HepG2 (cell line): ENCODE measurements around the gene KIF3C. TPM values are rescaled to one million over a fixed set of nuclear protein-coding genes. Genes with fewer than 3 reads are reported as not detected.

Source experiments
- CEBPZ ChIP-seq: IDR thresholded peaks from 2 replicates; pipeline ENCODE4 v1.6.1; 2012; ENCODE audit warnings: low read length, improper control_type of control experiment
- FOXA1 ChIP-seq, 2 experiments: fragments of 450-650 bp in 1 of 2; sonication (generic) in 1 of 2; formaldehyde crosslinking in 1 of 2; IDR thresholded peaks; 2 replicates each; pipeline versions ENCODE4 v1.4.0 to v1.6.1; 2016 to 2020; ENCODE audit warnings: missing genetic modification reagents in 1 of 2
- HIC2 ChIP-seq: sonication (generic); formaldehyde crosslinking; IDR thresholded peaks from 2 replicates; pipeline ENCODE4 v1.9.0; 2022; ENCODE audit warnings: low read depth, missing genetic modification reagents
- HNRNPLL ChIP-seq: fragments of 200-400 bp; formaldehyde crosslinking; IDR thresholded peaks from 2 replicates; pipeline ENCODE4 v1.6.1; 2017; ENCODE audit warnings: mild to moderate bottlenecking, low read depth, low read length; ENCODE audit not compliant: poor library complexity, severe bottlenecking
- POLR2A ChIP-seq, 2 experiments: IDR thresholded peaks; 2 replicates each; pipeline ENCODE4 v1.6.1; 2011; ENCODE audit warnings: low read depth in 2 of 2, low read length in 2 of 2, mild to moderate bottlenecking in 1 of 2, moderate library complexity in 1 of 2; ENCODE audit not compliant: insufficient read depth in 1 of 2
- ZBTB20 ChIP-seq: sonication (generic); formaldehyde crosslinking; IDR thresholded peaks from 2 replicates; pipeline ENCODE4 v1.8.1; 2023; ENCODE audit warnings: missing genetic modification reagents, low read depth, mild to moderate bottlenecking, borderline replicate concordance
- ZFP1 ChIP-seq: IDR thresholded peaks from 2 replicates; pipeline ENCODE4 v1.6.1; 2016
- ZNF841 ChIP-seq: sonication (generic); formaldehyde crosslinking; IDR thresholded peaks from 2 replicates; pipeline ENCODE4 v1.8.1; 2023; ENCODE audit warnings: missing genetic modification reagents, borderline replicate concordance
- ZSCAN21 ChIP-seq: sonication (generic); formaldehyde crosslinking; IDR thresholded peaks from 2 replicates; pipeline ENCODE4 v1.8.0; 2022; ENCODE audit warnings: mild to moderate bottlenecking, missing genetic modification reagents, moderate library complexity, borderline replicate concordance
- polyA plus RNA-seq, 8 experiments: library from polyadenylated mRNA; depleted of rRNA in 3 of 8; stranded (reverse) in 7 of 8; unstranded in 1 of 8; fragments of >200 nt; fragmentation: Illumina TruSeq in 4 of 8; extraction: Trizol in 4 of 8; gene quantifications; 2 replicates each; pipeline versions ENCODE4 v1.2.1 to v1.2.3, GENCODE V29; 2011 to 2016; ENCODE audit warnings: low read depth in 4 of 8, missing spikeins in 1 of 8, mixed read lengths in 1 of 8; ENCODE audit not compliant: insufficient read depth in 1 of 8
- total RNA-seq, 5 experiments: library from RNA; depleted of rRNA; stranded (reverse); fragments of >200 nt; fragmentation: Illumina TruSeq; extraction: Trizol; gene quantifications; 2 replicates each; pipeline ENCODE4 v1.2.3, GENCODE V29; 2016; ENCODE audit warnings: low read depth in 1 of 5
- TF ChIP-seq, protein P1 (sequence below): sonication (generic); formaldehyde crosslinking; IDR thresholded peaks from 2 replicates; pipeline ENCODE4 v1.5.1; 2020; ENCODE audit warnings: mild to moderate bottlenecking, missing genetic modification reagents, borderline replicate concordance
- TF ChIP-seq, protein P2 (sequence below): sonication (generic); formaldehyde crosslinking; IDR thresholded peaks from 2 replicates; pipeline ENCODE4 v1.5.0; 2020; ENCODE audit warnings: mild to moderate bottlenecking, missing genetic modification reagents

The KIF3C gene
- total and polyA plus RNA-seq, 2 of the 13 experiments (the other 11 are each of a cell fraction or from before 2014, with no cell fraction given) = 3.6 to 4.9 TPM

DNA sequence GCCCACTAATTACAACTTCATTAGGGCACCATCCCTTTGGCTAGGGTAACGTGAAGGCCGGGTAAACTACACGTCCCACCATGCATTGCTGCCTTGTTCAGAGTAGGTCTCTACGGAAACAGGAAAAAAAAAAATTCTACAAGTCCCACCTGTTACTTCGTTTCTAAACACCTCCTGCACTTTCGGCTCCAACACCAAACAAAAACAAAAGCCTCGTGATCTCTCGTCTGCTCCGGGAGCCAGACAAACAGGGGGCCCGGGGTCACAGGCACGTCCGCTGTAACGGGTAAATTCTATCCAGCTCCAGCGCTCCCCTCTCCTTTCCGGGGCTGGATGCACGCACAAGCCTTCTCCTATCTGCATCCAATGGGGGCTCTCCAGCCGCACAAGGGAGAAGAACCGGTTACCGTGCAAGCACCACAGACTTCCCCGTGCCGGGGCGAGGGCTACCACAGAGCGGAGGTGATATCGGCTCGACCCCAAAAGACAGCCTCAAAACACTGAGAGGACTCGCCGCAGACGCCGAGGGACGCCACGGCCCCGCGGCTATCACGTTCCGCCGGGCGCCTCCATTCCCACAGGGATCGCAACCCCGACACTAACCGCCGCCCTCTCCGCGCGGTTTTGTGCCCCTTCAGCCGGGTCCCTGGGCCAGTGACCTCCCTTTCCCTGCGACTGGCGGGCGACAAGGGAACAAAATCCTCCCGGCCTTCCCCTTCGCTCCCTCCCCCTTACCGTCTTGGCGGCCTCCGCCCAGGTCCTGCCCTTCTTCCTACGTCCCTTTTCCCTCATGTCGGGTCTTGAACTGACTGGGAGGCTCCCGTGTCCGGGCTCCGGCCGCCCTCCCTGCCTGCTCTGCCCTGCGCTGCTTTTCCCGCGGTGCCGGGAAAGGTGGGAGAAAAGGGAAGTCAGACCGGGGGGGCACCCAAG is 104.6 kb downstream of the KIF3C start (continued):
- TF ChIP-seq, protein P1, sequence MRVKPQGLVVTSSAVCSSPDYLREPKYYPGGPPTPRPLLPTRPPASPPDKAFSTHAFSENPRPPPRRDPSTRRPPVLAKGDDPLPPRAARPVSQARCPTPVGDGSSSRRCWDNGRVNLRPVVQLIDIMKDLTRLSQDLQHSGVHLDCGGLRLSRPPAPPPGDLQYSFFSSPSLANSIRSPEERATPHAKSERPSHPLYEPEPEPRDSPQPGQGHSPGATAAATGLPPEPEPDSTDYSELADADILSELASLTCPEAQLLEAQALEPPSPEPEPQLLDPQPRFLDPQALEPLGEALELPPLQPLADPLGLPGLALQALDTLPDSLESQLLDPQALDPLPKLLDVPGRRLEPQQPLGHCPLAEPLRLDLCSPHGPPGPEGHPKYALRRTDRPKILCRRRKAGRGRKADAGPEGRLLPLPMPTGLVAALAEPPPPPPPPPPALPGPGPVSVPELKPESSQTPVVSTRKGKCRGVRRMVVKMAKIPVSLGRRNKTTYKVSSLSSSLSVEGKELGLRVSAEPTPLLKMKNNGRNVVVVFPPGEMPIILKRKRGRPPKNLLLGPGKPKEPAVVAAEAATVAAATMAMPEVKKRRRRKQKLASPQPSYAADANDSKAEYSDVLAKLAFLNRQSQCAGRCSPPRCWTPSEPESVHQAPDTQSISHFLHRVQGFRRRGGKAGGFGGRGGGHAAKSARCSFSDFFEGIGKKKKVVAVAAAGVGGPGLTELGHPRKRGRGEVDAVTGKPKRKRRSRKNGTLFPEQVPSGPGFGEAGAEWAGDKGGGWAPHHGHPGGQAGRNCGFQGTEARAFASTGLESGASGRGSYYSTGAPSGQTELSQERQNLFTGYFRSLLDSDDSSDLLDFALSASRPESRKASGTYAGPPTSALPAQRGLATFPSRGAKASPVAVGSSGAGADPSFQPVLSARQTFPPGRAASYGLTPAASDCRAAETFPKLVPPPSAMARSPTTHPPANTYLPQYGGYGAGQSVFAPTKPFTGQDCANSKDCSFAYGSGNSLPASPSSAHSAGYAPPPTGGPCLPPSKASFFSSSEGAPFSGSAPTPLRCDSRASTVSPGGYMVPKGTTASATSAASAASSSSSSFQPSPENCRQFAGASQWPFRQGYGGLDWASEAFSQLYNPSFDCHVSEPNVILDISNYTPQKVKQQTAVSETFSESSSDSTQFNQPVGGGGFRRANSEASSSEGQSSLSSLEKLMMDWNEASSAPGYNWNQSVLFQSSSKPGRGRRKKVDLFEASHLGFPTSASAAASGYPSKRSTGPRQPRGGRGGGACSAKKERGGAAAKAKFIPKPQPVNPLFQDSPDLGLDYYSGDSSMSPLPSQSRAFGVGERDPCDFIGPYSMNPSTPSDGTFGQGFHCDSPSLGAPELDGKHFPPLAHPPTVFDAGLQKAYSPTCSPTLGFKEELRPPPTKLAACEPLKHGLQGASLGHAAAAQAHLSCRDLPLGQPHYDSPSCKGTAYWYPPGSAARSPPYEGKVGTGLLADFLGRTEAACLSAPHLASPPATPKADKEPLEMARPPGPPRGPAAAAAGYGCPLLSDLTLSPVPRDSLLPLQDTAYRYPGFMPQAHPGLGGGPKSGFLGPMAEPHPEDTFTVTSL (CRISPR knock-in tag) = peak; percentile 16; the same call in 1 of the 2 replicates
- TF ChIP-seq ZFP1 (CRISPR knock-in tag) = no peak; the same call in none of the 2 replicates
- TF ChIP-seq ZBTB20 (CRISPR knock-in tag) = no peak
- TF ChIP-seq HNRNPLL = no peak
- no peak for TF ChIP-seq HIC2 (CRISPR knock-in tag)
- TF ChIP-seq, protein P2, sequence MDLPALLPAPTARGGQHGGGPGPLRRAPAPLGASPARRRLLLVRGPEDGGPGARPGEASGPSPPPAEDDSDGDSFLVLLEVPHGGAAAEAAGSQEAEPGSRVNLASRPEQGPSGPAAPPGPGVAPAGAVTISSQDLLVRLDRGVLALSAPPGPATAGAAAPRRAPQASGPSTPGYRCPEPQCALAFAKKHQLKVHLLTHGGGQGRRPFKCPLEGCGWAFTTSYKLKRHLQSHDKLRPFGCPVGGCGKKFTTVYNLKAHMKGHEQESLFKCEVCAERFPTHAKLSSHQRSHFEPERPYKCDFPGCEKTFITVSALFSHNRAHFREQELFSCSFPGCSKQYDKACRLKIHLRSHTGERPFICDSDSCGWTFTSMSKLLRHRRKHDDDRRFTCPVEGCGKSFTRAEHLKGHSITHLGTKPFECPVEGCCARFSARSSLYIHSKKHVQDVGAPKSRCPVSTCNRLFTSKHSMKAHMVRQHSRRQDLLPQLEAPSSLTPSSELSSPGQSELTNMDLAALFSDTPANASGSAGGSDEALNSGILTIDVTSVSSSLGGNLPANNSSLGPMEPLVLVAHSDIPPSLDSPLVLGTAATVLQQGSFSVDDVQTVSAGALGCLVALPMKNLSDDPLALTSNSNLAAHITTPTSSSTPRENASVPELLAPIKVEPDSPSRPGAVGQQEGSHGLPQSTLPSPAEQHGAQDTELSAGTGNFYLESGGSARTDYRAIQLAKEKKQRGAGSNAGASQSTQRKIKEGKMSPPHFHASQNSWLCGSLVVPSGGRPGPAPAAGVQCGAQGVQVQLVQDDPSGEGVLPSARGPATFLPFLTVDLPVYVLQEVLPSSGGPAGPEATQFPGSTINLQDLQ (CRISPR knock-in tag) = 0 out of 2 replicates have a peak, but pooled peaks have one; percentile 61
- TF ChIP-seq CEBPZ = no peak
- 0 out of 2 replicates have a peak, but pooled peaks have one; percentile 24 for TF ChIP-seq ZSCAN21 (CRISPR knock-in tag)
- TF ChIP-seq FOXA1 (IDR thresholded peaks at IDR 0.05) = no peak; the same call in 1 of the 2 replicates
- TF ChIP-seq FOXA1 (CRISPR knock-in tag; IDR thresholded peaks at IDR 0.05) = no peak
- no peak for TF ChIP-seq ZNF841 (CRISPR knock-in tag)
- TF ChIP-seq POLR2A (IDR thresholded peaks at IDR 0.05; ENCODE audit: insufficient read depth in 1 of 2, low read depth in 2 of 2, low read length in 2 of 2) = peak in 1 of 2 experiments; percentile 80; a peak in 2 of 4 replicates
